Stimulated activated CD8-positive, alpha-beta memory T cell treated with anti-CD3 and anti-CD28 coated beads, Interleukin-4, amount 100 ng/mL, for 1 hour (primary cell): ENCODE results near the gene OTULIN.

ENCODE experiments used
- DNase-seq, 2 donors: peaks; one replicate each; pipeline ENCODE4 v3.0.0-alpha.2; 2020; ENCODE audit warnings: low read depth in 2 of 2, low spot score in 1 of 2

Gene OTULIN

GRCh38 chr5:14664270-14665100, at the start of gene OTULIN:
Gene OTULIN (plus strand): TSS chr5:14664718. CDS start chr5:14664826, 108 bp downstream.
- DNase-seq, result peak; percentile 58 to 73

GRCh38 chr5:14615365-14615764, 49.2 kb upstream of the OTULIN start:
- no peak for DNase-seq

- DNase-seq, result no peak
Observed at GRCh38 chr5:14617441-14617840, 47.1 kb upstream of the OTULIN start.

GRCh38 chr5:14627270-14627669, 37.2 kb upstream of the OTULIN start:
- no peak for DNase-seq

GRCh38 chr5:14628346-14628745, 36.2 kb upstream of the OTULIN start:
- peak; percentile 20 to 29 for DNase-seq

- DNase-seq, result no peak
Observed at GRCh38 chr5:14630671-14631070, 33.8 kb upstream of the OTULIN start.

GRCh38 chr5:14635656-14636055, 28.9 kb upstream of the OTULIN start:
- no peak for DNase-seq

GRCh38 chr5:14640765-14641164, 23.8 kb upstream of the OTULIN start:
- no peak for DNase-seq

- no peak for DNase-seq
Observed at GRCh38 chr5:14644623-14645237, 19.8 kb upstream of the OTULIN start.

- DNase-seq, result no peak
Observed at GRCh38 chr5:14650052-14650451, 14.5 kb upstream of the OTULIN start.

GRCh38 chr5:14655146-14655741, 9.3 kb upstream of the OTULIN start:
- DNase-seq, result no peak

GRCh38 chr5:14656898-14657297, 7.6 kb upstream of the OTULIN start:
- DNase-seq, result no peak

GRCh38 chr5:14659821-14660607, 4.5 kb upstream of the OTULIN start:
- DNase-seq, result no peak

GRCh38 chr5:14660833-14661232, 3.7 kb upstream of the OTULIN start:
- no peak for DNase-seq

- no peak for DNase-seq
Observed at GRCh38 chr5:14662721-14663260, 1.7 kb upstream of the OTULIN start.

GRCh38 chr5:14663734-14664269, 716 bp upstream of the OTULIN start:
- no peak for DNase-seq

- DNase-seq, result no peak
Observed at GRCh38 chr5:14665101-14665822, 744 bp downstream of the OTULIN start.

- peak in 1 of 2 donors; percentile 39 for DNase-seq
Observed at GRCh38 chr5:14665949-14666348, 1.4 kb downstream of the OTULIN start.

GRCh38 chr5:14666357-14666756, 1.8 kb downstream of the OTULIN start:
- DNase-seq, result no peak

GRCh38 chr5:14667290-14667689, 2.8 kb downstream of the OTULIN start:
- no peak for DNase-seq
